IMR-90 (cell line): Measurements from ENCODE around the gene AKAP8L.

Source experiments
- MAFK ChIP-seq: IDR thresholded peaks from 2 replicates; pipeline ENCODE4 v1.6.1; 2012; ENCODE audit warnings: low read depth, low read length, improper control_type of control experiment
- POLR2A ChIP-seq: IDR thresholded peaks from 2 replicates; pipeline ENCODE4 v1.6.1; 2012; ENCODE audit warnings: mild to moderate bottlenecking, low read depth, low read length
- RFX5 ChIP-seq: IDR thresholded peaks from 2 replicates; pipeline ENCODE4 v1.8.0; 2012; ENCODE audit warnings: low read depth, mild to moderate bottlenecking, low read length, moderate library complexity
- TF ChIP-seq, protein P1 (sequence below): conservative IDR thresholded peaks from 2 replicates; pipeline ENCODE4 v1.5.1; 2012; ENCODE audit warnings: mild to moderate bottlenecking, low read depth, low read length, improper control_type of control experiment

DNA sequence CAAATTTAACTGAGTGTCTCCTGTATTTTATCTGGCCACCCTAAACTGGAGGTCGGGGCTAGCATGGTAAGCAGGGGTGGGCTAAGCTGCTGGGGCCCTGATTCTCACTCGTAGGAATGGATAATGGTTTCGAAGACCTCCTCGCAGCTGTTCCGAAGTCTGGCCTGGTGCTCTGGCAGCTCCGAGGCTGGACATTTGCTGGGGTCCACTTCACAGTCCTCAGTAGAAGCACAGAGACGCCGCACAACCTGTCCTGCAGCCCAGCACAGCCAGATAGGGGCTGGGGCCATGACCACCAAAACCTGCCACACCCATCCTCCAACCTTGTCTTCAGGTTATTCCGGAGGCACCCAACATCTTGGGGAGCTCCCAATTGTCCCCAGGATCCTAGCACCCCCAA lies 37.2 kb upstream of the AKAP8L start:
- TF ChIP-seq, protein P1, sequence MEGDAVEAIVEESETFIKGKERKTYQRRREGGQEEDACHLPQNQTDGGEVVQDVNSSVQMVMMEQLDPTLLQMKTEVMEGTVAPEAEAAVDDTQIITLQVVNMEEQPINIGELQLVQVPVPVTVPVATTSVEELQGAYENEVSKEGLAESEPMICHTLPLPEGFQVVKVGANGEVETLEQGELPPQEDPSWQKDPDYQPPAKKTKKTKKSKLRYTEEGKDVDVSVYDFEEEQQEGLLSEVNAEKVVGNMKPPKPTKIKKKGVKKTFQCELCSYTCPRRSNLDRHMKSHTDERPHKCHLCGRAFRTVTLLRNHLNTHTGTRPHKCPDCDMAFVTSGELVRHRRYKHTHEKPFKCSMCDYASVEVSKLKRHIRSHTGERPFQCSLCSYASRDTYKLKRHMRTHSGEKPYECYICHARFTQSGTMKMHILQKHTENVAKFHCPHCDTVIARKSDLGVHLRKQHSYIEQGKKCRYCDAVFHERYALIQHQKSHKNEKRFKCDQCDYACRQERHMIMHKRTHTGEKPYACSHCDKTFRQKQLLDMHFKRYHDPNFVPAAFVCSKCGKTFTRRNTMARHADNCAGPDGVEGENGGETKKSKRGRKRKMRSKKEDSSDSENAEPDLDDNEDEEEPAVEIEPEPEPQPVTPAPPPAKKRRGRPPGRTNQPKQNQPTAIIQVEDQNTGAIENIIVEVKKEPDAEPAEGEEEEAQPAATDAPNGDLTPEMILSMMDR: no peak
- TF ChIP-seq MAFK: no peak
- TF ChIP-seq RFX5: no peak
- no peak for TF ChIP-seq POLR2A
